Fibroblast of skin of back (primary cell): ENCODE results near the gene NFS1.
A peak's percentile ranks its signal among the peaks of the same experiment; 100 is the strongest.

ENCODE experiments used
- DNase-seq: peaks from one replicate; pipeline ENCODE4 v3.0.0-alpha.2; 2013

NFS1 gene

DNA sequence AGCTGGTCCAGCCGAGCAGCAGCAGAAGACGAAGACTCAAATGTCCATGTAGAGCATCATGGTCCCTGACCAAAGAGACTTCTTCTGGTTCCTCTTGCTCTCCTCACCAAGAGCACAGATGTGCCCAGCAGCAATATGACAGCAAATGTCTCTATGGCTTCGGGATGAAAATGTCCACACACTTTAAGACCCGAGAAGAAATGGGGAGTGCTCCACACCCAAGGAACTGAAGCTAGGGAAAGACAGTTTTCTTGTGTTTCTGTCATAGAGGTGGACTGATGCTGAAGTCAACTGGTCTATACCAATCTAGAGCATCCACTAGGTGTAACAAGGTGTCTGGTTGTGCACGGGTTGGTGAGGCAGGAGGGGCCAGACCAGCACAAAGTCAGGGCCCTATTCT is 29.9 kb downstream of the NFS1 start:
- DNase-seq = no peak

DNA sequence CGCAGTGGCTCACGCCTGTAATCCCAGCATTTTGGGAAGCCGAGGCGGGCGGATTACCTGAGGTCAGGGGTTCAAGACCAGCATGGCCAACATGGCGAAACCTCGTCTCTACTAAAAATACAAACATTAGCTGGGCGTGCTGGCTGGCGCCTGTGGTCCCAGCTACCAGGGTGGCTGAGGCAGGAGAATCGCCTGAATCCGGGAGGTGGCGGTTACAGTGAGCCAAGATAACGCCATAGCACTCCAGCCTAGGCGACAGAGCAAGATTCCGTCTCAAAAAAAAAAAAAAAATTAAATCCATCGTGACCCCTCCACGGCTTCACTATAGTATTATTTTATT is 33.2 kb downstream of the NFS1 start:
- DNase-seq = no peak

DNA sequence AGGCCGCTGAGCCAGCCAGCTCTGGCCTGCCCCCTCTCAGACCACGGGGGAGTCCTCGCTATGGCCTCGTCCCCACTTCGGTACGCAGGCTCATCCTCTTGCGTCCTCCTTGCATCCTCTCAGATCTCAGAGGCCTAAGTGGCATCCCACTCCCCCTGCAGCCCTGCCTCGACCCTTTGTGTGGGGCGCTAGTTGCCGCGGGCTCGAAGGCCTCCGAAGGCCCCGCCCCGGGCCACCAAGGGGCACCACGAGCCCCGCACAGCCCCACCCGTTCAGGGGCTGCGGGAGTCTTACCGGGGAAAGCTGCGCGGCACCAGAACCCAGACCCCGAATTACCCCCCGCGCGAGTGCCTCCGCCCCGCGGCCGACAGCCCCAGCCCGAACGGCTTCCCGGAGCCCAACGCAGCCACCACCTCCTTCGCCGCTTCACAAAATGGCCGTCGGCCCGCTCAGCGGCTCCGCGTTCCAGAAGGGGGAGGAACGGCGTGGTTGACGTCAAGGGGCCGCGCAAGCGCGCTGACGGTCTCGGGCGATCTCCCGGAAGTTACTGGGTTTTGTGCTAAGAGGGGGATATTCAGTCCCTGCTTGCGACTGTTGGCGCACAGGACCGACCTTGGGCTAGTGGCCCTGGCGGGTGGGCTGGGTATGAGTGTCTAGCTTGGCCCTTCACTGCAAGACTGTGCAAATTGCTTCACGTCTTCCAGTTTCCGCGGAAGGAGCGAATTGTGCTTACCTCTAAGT is 34.5 kb downstream of the NFS1 start, which contains the start of the genes CPNE1 and RBM12:
Gene CPNE1, minus strand, starts transcription at position 435 of the 741 bp plus-strand sequence. CDS start 31,977 bp downstream, outside the sequence.
Gene RBM12, minus strand, starts transcription at position 435 of the 741 bp plus-strand sequence. CDS start 9,578 bp downstream, outside the sequence.
- DNase-seq = peak; percentile 92

DNA sequence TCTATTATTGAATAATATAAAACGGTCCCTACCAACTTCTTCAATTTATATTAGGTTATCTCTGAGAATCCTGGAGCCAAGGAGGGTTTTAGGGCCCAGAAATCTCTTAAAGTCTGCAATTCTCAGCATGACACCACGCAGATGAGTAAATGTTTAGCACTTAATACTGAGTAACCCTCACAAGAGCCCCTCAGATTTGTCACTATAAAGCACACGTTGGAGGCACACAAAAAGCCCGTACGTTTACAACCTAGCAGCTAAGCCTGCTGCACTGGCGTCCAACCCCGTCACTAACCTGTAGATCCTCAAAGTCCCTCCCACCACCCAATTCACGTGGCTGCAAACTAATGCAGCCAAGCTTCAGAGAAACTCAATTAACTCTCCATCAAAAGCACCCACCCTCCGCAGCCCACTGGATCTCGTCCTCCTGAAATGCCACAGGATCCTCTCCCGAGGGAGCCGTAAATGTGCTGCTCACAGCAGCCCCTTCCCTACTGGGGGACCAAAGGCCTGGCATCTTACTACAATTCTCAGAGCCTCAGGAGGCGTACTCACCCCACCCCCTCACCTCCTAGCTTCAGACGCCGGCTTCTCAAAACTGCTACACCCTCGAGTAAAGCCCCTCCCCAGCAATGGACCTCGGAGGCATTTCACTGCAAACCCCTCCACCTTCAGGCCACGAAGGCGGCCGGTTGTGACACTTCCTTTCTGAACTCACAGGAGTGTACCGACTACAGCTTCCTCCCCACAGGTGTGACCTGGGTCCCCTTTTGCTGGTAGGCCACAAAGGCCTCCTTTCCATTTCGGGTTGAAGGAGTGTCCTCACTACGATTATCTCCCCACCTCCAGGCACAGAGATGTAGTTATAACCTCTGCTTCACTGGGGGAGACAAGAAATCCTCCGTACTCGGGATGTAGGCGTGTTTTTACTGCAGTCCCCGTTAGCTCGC is 35.4 kb downstream of the NFS1 start:
- DNase-seq = peak; percentile 22

DNA sequence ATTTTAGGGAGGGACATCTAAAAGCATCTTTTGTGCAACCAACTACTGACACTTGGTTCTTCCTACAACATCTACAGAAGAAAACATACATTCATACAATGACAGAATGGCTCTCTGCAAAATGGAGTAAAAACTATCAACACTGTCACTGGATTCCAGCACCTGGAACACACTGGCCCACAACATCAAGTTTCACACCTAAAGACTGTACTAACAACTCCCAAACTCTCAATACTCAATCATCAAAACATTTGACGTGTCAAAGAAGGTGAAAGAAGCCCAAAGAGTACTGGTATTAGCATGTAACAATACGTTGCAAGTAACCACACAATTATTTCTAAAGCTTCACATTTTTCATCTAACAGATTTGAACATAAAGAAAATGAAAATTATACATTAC is 36.6 kb downstream of the NFS1 start:
- no peak for DNase-seq

DNA sequence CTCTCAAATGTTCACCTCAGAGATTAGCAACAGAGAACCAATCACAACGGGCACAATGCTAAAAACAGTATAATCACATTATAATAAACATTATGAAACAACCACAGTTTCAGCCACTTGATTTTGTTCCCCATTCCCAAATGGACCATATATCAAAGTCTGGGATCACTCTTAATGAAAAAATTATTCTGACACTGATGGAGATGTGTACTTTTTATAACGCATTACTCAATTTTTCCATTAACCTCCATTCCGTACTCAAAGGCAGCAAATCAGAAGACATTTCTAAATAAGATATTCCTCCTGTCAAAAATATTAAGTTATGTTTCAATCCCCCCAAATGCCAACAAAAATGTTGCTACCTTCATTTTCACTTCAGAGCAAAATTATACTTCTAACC is 37.2 kb downstream of the NFS1 start:
- DNase-seq = no peak

DNA sequence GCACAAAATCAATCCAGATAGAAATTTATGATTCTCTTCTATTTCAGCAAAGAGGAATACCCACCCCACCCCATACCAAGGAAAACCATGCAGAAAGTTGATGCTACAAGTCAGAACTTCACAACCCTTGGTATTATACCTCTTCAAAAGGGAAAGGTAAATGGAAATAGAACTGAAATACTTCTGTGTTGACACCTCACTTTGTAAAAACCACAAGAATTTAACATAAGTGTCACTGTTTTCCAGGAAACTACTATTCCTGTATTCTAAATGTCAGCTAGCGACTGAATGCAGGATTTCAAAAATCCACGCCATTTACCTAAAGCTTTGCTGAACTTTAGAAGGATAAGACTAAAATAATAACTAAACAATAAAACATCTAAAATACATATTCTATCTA is 38.1 kb downstream of the NFS1 start:
- DNase-seq = peak; percentile 15

DNA sequence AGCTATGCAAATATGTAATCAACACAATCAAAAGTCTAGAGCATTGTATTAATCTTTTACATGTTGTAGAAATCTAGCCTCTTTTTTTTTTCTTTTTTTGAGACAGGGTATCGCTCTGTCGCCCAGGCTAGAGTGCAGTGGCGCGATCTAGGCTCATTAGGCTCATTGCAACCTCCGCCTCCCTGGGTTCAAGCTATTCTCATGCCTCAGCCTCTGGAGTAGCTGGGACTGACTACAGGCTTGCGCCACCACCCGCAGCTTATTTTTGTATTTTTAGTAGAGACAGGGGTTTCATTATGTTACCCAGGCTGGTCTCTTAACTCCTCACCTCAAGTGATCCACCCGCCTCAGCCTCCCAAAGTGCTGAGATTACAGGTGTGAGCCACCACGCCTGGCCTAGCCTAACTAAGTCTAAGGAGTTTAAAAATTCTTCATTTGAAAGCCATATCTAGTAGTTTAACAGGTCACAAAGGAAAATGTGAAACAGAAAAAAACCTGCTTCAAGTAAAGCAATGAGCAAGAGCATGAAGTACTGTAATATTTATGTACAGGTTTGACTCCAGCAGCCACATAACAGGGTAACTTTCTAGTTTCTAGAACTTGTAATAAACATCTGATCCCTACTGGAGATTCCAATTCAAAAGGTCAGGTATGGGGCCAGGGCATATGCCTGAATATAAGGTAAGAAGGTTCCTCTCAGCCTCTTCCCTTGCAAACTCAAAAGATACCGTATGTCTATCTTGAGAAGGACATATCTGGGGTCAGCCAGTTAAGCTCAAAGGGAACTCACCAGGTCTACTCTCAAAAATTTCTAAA is 38.8 kb downstream of the NFS1 start:
- DNase-seq = no peak

DNA sequence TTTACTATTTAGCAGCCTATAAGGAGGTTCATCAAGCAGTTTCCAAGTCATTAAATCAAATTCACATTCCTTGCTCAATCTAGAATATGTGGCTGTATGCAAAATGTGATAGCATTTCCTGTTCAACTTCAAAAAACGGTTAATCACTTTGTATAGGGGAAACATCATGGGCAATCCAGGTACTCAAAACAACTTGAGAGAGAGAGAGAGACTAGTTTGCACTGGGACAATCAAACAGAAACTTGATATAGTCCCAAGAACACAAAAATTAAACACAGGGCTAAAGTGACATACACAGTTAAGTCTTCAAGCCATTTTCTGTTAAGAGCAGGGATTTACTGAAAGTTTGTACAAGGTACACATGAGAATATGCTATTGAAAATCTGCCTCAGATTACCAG is 41.9 kb downstream of the NFS1 start:
- DNase-seq = no peak

DNA sequence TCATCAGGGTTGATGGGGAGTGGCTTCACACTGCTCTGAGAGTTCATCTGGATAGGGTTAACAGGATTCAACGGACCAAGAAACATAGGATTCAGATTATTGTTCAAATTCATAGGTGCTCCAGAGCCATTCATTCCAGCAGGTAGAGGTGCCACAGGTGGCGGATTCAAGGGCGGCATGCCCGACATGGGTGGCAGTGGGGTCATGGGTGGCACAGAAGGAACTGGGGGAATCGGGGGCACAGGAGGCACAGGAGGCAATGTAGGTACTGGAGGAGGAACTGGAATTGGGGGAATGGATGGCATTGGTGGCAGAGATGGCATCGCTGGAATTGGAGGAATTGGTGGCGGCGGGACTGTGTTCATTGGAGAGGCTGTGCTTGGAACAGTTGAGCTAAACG is 44.7 kb downstream of the NFS1 start:
- DNase-seq = no peak

DNA sequence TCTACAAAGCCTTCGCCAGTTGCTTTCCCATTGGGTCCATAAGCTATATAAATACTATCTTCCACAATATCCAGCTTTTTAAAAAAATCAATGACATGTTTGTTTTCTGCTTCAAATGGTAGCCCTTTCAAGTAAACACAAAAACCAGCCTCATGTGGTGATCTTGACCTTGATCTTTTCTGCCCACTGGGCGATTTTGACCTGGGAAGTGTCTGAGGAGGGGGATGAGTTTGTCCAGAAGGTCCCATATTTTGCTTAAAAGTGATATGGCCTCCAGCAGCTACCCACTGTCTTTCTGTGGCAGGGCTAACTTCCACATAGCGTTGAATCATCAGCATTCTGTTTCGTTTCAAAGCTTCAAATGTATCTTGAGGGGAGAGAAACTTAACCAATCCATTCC is 45.3 kb downstream of the NFS1 start:
- DNase-seq = no peak

DNA sequence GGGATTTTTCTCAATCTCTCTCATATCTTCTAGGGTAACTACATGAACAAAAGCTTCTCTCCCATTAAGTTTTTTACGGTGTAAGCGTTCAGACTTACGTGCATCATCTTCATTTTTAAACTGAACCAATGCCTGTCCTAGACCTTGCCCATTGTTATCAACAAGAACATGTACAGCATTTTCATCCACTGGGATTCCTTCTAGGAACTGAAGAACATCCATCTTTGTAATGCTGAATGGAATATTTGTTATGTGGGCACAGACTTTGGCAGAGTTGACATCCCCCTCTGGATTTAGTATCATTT is 45.8 kb downstream of the NFS1 start:
- no peak for DNase-seq

DNA sequence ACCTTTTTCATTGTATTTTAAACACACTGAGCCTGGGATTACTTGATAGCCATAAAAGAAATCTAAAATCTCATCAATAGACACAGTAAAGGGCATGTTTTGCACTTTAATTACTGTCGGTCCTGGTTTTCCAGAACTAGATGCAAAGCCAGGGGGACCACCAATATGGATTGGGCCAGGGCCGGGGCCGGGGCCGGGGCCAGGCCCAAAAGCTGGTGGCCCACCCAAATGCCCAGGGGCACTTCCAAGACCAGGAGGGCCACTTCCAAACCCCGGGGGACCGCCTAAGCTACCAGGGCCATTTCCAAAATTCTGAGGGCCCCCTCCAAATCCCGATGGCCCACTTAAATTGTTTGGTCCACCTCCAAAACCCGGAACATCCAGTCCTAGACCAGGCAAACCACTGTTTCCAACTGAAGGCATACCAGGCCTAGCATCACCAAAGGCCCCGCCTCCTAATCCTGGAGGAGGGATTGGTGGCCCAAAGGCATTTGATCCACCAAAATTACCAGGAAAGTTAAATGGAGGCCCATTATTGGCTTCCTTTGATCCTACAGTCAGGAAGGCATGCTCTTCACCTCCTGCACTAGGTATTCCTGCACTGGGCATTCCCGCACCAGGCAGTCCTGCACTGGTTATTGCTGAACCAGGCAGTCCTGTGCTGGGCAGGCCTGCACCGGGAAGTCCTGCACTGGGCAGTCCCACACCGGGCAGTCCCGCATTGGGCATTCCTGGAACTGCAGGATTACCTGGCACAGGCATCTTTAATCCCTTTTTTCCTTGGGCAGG is 46.3 kb downstream of the NFS1 start:
- DNase-seq = no peak

DNA sequence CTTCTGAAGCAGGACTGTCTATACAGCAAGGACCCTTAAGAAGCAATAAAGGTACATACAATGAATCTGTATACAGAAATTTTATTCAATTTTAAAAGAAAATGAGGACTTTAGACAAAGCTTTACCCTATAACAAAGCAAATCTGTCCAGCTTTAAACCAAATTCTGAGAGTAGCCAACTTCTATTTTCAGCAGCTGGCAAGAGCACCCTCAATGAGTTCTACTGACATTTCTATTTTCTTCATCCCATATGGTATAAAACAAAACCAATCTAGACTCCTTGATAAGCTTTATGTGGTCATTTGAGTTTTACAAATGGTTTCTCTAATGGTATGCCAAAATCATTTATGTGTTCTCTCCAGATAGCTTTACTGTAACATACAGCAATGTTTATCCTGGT is 47.2 kb downstream of the NFS1 start:
- no peak for DNase-seq

DNA sequence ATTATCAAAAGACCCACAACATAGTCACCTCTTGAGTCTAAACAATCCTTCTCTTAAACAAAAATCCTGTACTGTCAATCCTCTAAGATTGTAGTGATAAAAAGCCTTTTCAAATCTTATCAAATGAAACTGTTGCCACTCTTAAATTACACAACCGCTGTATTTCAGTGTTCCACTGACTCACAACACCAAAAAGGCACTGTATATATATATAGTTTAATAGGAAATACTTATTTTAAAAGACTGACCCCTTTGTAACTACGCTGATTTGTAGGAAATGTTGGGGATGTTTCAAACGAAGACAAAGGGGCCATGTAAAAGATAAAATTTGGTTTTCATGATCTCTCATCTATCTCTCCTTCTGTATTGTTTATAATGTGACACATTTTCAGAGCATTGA is 48.5 kb downstream of the NFS1 start:
- DNase-seq = no peak

DNA sequence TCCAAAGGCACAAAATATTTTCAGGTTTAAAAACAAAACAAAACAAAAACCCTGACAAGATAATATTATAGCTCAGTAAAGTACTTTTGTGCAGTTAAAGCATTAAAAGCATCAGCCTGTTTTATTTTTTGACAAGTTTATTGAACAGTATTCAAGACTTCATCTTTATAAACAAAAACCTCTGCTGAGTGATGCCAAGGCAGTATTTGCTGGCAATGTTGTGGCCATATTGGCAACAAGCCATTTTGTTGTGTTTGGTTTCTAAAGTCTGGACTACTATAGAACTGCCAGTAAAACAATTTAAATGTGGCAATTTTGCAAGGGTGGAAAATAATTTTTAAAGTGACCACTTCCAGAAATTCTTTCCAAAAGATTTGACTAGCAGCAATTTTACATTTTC is 50.3 kb downstream of the NFS1 start:
- DNase-seq = no peak

DNA sequence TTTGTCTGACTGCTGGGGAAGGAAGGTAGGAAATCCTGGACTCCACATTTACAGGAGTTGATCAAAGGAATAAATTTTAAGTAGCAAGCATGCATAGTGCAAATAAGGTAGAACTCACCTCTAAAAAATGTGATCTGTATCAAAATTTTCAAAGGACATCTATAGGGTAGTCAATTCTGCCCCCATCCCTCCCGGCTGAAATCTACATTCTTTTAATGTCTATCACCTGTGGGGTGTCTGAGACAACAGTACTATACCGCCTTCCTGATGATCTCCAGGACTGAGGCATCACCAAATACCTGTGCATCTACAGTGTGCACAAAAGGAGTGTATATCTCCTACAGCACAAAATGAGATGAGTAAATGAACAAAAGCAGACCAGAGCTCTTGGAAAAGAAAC is 54.3 kb downstream of the NFS1 start:
- DNase-seq = no peak

DNA sequence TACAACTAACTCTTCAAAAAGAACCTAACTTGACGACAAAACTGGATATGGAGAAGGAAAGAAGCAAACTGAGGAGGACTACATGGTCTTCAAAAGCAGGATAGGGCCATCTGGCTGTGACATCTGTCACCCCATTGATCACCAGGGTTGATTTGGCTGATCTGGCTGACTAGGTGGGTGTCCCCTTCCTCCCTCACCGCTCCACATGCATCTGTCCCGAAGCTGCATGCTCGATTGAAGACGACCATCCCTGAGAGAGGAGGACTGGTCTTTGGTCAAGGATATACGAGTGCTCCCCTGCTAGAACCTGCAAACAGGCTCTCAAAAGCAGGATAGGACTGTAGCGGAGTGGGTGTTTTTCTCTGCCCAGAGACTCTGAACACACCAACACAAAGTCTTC is 56.1 kb downstream of the NFS1 start:
- no peak for DNase-seq

DNA sequence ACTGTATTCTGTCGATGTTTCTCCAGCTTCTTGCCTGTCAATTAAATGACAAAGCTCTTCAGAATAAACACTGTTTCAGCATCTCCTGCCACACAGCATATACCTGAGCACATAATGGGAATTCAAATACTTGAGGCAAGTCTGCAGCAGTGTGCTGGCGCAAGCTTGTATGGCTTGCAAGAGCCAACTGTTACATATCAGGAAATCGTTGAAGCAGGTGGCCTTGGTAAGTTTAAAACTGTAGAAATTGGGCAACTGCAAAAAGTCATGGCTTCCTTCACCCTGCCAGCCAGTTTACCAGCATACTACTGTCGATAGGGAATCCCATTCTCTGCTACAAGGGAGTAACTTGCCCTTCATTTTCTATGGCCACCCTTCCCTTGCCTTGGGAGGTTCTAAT is 57.4 kb downstream of the NFS1 start:
- no peak for DNase-seq

DNA sequence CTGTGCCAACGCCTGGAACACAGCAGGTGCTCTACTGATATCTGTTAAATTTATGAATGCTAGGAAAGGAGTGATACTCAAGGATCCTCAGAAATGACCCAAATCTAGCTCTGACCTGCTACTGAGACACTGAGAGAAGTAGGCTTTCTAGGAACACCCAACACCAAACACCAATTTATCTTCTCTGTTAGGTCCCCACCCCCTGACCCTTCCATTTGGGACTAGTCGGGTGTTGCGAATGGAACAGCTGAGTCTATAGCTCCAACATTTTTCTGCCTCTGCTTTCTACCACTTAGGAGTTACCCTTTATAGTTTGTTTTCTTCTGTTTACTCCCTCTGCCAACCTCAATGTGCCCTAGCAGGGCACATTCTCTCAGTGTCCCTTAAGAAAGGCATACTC is 58.4 kb downstream of the NFS1 start:
- DNase-seq = no peak

DNA sequence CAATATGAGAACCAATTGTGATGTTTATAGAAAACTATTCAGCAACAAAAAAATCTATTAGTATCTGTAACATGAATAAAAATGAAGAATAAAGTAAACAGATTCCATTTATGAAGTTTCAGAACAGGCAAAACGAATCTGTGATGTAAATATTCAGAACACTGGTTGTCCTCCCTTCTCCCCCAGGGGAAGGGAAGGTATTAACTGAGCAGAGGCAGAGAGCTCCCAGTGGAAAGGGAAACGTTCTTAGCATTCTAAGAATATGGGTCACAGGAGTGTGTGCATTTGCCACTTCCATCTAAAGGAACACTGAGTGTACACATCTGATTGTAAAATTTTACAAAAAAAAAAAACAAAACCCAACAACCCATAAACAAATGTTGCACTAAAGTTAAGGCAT is 60.4 kb downstream of the NFS1 start:
- peak; percentile 28 for DNase-seq

DNA sequence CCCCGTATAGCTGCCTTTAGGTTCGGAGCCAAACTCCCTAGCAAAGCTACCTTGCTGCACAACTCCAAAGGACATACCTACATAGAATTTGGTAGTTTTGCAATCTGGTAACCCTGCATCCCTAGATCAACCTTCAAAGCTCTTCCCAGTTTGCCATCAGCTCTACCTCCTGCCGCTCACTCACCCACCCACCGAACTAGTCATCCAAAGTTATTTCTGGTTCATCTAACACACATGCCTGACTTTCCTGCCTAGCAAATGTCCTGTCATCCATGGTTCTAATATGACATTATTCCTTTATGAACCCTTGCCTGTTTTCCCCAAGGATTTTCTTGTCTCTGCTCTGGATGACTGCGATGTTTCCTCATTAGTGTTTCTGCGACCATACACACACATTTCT is 61.9 kb downstream of the NFS1 start:
- peak; percentile 28 for DNase-seq
